ENCODE data around the gene SECTM1.

DNA sequence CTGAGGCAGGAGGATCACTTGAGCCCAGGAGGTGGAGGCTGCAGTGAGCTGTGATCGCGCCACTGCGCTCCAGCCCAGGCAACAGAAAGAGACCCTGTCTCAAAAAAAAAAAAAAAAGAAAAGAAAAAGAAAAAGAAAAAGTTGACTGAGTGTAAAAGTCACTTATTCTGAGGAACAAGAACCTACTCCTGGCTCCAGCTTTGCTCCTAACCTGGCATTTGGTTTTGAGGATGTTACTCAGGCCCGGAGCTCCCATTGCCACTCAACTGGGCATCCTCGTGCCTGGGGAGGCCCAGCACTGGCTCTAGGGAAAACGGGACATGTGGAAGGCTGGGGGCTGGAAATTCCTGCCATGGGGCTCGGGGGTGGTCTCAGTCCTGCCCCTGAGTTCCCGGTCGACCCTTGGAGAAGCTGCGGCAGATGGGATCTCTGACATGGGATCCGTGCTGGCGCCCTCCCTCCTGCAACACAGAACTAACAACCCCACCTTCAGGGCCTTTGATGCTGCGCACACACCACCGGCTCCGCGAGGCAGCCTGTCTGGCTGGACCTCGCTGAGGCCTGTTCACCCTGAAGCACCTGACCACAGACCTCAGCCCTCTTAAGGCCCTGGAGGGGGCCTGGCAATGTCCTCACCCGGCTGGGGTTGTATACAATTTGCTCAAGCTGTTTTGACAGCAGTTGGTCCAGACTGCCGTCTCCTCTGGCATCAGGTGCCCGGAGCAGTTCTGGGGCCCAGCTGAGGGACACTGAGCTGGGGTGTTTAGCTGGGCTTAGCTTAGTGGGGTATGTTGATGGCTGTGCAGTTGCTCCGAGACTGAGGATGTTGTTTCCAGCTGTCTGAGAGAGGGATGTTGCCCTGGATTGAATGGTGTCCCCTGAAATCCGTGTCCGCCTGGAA lies 28.5 kb downstream of the SECTM1 start:
- TF ChIP-seq, protein P1, sequence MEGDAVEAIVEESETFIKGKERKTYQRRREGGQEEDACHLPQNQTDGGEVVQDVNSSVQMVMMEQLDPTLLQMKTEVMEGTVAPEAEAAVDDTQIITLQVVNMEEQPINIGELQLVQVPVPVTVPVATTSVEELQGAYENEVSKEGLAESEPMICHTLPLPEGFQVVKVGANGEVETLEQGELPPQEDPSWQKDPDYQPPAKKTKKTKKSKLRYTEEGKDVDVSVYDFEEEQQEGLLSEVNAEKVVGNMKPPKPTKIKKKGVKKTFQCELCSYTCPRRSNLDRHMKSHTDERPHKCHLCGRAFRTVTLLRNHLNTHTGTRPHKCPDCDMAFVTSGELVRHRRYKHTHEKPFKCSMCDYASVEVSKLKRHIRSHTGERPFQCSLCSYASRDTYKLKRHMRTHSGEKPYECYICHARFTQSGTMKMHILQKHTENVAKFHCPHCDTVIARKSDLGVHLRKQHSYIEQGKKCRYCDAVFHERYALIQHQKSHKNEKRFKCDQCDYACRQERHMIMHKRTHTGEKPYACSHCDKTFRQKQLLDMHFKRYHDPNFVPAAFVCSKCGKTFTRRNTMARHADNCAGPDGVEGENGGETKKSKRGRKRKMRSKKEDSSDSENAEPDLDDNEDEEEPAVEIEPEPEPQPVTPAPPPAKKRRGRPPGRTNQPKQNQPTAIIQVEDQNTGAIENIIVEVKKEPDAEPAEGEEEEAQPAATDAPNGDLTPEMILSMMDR (IDR thresholded peaks at IDR 0.05; ENCODE audit: insufficient read depth, low read depth, low read length): no peak
- TF ChIP-seq EZH2 (IDR thresholded peaks at IDR 0.05; ENCODE audit: insufficient read depth, low read length): no peak
